Measurements from ENCODE around the gene SEC14L5.
"Not testable (repeated sequence)": the region's sequence is repeated elsewhere in the genome, so short reads cannot be mapped to it uniquely, and the experiment has no call there.

The SEC14L5 gene

DNA sequence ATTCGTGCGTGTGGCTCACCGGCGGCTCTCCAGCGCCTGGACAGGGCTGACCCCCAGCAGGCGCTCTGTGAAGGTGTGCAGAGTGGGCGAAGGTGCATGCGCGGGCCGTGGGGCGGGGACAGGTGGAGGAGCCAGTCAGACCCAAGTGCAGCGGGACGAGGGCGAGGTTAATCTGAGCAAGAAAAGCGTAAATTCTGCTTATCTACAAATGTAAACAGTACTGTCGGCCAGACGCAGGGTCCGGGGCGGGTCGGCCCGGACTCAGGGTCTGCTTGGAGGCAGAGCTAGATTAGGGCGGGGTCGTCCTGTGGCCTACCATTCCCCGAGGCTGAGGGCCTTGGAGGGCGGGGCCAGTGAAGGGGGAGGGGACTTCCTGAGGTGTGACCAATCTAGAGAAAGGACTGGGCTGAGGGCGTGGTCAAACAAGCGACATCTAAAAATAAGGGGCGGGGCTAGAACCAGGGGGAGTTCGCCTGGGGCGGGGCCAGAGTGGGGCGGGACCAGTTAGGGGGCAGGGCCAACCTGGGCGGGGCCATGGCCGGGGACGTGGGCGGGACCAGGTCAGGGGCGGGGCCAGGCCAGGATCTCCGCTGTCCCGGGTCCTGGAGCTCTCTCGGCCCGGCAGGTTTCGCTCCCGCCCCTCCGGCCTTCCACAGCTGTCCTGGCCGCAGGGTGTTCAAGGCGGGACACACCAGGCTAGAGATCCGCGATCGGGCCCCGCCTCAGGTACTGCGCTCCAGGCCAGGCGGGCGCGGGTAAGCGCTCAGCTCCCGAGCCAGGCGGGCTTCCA, at the start of gene SEC14L5:
Gene SEC14L5, plus strand, starts transcription at position 611 of the 790 bp plus-strand sequence. CDS start 994 bp downstream, outside the sequence.
- DNase-seq (ENCODE audit: low read depth): peak; percentile 97

DNA sequence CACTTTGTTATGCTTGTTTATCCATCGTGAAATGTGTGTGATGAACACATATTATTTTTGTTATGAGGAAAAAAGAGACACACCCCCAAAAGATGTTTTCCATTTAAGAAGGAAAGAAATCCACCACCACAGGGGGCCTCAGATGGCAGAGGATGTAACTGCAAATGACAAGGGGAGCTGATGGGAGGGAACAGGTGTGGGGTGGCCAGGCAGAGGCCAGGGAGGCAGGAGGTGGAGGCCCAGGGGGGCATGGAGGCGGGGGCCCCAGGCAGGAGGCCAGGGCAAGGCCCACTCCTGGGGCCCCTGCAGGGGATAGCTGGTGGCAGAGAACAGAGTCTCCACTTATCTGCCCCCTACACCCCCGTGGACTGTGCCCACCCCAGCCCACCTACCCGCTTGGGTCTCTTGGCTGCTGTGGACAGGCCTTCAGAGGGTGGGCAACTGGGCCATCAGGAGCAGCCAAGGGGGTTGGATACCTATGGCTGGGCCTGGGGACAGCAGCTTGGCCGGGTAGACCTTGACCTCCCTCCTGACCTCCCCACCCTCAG, 49.2 kb upstream of the SEC14L5 start:
- DNase-seq (ENCODE audit: low read depth): no peak

DNA sequence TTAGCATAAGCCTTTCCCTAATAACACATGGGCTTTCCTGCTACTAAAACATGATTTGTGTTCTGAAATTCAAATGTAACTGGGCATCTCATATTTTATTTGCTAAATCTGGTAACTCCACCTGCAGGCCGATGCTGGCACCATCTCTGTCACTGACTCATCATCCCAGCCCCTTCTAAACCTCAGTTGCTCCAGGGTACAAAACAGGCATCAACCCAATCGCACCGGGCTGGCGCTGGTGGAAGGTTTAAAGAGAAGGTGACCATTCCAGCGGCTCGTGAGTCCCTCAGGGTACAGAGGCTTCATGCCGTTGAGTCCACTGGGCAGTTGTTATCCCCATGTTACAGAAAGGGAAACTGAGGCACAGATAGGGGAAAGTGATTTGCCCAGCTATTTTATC, 48.3 kb upstream of the SEC14L5 start:
- peak; percentile 16 for DNase-seq (ENCODE audit: low read depth)

DNA sequence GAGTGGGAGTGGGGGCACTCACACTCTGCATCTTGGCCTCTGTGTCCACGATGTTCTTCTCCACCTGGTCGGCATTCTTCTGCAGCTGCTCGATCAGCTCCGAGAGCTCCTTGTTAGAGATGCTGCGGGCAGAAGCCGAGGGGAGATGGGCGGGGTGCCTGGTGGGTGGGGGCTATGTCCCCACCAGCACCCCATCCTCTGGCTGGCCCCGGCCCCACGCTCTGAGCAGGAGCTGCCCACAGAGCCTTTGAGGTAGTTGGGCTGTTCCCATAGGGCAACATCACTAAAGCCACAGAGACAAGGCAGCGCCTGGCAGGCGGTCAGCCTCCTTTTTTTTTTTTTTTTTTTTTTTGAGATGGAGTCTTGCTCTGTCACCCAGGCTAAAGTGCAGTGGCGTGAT, 47.3 kb upstream of the SEC14L5 start:
- no peak for DNase-seq (ENCODE audit: low read depth)

DNA sequence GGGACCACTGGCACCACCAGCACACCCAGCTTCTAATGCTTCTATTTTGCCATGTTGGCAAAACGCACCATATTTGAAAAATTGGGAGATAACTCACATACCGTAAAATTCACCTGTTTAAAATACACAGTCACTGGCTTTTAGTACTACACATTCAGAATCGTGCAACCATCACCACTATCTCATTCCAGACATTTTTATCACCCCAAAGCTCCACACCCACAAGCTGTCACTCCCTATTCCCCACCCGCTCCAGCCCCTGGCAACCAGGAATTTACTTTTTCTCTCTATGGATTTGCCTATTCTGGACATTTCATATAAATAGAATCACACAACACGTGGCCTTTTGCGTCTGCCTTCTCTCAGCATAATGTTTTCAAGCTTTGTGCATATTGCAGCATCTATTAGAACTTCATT, 46.2 kb upstream of the SEC14L5 start:
- no peak for DNase-seq (ENCODE audit: low read depth)

DNA sequence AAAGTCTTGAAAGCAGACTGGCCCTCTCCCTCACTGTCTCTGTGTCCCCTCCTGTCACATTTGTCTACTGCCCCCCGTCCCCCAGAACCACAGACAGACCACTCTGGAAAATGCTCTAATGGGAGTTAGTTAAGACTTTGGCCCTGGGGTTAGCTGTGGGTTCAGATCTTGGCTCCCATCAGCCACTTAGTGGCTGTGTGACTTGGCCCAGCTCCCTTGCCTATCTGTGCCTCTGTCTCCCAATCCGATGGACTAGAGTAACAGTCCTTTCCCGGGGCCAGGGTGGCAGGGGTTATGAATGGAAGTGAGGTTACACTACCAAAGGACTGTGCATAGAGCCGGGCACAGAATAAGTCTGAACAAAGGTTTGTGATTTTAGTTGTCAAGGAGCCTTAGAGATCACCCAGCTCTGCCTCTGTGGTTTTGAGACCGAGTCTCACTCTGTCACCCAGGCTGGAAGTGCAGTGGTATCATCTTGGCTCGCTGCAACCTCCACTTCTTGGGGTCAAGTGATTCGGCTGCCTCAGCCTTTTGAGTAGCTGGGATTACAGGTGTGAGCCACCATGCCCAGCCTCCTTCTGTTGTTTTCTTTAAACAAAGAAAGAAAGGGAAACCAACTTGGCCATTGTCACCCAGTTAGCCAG, 44.9 kb upstream of the SEC14L5 start:
- DNase-seq (ENCODE audit: low read depth): no peak

DNA sequence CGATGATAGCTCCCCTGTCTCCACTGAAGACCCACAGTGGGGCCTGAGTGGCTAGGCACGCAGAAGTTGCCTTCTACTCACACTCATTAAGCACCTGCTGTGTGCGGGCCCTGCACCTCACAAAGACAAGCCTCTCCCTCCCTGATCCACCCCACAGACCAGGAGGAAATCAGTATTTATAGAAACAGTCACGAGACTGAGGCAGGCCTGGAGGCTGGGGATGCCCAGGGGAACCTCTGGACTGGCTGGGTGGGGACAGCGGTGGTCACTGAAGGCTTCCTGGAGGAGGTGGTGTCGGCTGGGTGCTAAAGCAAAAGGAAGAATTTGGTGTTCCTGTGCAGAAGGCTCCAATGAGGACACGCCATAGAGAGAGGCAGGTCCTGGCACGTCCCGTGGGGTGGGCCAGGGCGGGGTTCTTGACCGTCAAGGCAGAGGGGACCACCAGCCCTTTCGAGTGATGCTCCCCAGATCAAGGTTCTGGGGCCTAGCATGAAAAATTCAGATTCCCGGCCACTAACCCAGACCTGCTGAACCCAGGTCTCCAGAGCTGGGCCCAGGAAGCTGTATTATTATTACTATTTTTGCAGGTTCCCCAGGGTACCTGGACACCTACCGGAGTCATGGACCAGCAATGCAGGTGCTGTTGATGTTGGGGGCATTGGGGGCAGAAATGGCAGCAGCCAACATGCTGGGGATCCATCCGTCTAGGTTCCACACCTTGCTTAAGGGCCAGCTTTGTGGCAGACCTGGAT, 44.2 kb upstream of the SEC14L5 start:
- DNase-seq (ENCODE audit: low read depth): no peak

DNA sequence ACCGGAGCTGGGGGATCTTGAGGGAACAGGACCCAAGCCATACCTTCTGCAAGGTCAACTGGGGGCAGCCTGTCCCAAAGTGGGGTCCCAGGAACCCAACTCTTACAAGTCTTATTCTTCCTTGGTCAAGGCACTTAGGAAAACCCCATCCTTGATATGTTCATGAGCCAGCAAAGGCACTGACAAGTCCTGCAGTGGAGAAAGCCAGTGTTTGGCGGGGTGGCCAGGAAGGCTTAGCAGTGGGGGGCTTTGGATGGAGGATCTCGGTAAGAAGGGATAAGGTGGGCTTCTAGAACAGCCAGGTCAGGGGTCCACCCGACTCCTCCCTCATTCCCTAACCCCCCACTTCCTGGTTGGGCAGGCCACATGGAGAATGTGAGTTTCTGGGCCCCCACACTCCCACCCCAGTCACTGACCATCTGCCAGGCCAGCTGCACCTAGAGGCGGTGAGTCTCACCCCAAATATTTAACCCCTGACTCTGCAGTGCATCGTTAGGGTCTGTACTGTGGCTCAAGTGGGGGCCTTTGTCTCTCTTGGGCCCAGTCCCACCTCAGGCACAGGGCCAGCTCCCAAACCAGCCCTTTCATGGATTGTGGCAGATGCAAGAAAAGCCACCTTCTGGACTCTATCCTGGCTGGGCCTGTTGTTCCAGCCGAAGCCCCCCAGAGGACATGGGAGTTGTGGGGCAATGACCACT, 43.5 kb upstream of the SEC14L5 start:
- no peak for DNase-seq (ENCODE audit: low read depth)

DNA sequence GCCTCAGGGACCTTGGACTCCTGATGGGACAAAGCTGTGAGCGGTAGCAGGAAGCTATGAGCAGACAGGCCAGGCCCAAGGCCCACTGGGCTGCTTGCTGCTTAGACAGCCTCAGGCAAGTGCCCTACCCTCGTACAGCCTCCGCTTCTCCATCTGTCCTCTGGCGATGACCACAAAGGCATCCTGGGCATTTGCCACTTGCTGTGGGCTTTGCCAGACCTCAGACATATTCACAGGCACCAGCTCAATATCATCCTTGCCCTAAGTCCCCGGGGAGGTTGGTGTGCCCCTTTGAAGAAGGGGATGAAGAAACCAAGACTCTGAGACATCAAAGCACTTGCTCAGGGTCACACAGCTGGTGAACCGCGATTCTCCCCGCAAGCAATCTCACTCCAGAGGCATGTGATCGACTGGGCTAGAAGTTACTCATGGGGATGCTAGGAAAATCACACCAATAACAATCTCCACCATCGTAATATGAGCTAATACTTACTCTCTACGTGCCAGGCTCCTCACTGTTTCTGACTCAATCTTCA, 42.8 kb upstream of the SEC14L5 start:
- DNase-seq (ENCODE audit: low read depth): peak; percentile 78

DNA sequence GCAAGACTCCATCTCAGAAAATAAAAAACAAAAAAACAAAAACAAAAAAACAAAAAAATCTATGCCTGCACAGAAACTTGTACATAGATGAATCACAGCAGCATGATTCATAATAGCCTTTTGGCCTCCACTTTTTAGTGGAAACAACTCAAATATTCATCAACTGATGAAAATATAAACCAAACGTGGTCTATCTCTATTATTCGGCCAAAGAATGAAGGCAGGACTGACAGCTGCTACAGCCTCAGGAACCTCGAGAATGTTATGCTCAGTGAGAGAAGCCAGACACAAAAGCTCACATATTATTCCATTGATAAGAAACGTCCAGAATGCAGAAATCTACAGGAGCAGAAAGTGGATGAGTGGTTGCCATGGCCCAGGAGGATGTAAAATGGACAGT, 41.0 kb upstream of the SEC14L5 start:
- DNase-seq (ENCODE audit: low read depth): peak; percentile 54

DNA sequence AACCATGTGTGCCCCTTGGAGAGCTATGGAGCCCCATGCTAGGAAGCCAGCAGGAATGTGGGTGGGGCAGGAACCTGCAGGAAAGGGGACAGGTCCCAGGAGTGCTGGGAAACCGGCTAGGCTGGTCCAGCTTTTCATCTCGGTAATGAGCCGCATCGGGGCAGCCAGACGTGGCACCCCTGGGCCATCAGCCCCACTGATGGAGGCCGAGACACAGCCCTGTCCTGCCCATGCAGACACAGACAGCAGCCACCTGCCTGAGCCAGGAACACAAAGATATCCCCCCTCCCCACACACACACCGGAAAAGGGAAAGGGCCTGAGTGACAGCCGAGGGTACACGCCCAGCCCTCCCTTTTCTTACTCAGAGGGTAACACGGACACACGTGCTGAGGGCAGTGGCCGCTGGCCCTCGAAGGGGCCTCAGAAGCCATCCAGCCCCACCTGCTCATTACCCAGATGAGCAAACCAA, 39.3 kb upstream of the SEC14L5 start:
- DNase-seq (ENCODE audit: low read depth): no peak

DNA sequence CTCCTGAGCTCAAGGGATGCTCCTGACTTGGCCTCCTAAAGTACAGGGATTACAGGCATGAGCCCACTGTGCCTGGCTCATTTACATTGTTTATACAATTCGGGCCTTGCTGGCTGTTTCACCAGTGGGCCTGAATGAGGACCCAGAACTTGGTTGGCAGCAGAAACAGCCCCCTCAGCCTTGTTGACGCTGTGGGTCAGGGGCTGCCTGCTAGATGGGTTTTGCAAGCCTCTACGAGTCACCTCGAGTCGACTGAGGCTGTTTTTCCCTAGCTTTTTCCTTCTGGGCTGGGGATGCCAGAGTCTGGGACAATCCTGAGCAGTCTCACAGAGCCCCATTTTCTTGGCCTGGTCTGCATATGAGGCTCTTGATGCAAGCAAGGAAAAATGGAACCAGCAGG, 37.3 kb upstream of the SEC14L5 start:
- no peak for DNase-seq (ENCODE audit: low read depth)

DNA sequence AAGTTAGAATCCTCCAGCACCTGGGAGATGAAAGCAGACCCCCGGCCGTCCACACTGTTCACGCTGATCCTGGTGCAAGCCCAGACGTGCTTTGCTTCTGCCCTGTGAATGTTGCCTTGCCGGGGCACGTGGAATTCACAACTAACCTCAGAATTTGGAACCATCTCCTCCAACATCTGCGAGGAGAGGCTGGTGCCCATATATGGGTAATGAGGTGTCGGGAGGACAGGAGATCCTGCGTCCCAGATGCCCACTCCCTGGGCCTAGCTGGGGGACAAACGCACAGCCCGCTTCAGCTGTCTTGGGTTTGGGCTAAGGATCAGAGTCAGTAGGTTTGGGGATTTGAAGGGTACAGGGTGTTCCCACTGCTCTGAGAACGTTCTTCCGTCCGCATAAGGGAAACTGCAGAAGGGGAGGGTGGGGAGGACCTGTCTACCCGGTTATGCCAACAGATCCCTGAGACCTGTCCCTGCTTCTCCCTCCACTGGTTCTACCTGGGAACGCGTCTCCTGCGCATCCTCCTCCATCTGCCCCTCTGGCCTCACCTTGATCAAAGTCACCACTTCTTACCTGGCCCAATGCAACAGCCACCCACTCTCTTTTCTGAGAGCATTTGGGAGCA, 35.3 kb upstream of the SEC14L5 start:
- no peak for DNase-seq (ENCODE audit: low read depth)

DNA sequence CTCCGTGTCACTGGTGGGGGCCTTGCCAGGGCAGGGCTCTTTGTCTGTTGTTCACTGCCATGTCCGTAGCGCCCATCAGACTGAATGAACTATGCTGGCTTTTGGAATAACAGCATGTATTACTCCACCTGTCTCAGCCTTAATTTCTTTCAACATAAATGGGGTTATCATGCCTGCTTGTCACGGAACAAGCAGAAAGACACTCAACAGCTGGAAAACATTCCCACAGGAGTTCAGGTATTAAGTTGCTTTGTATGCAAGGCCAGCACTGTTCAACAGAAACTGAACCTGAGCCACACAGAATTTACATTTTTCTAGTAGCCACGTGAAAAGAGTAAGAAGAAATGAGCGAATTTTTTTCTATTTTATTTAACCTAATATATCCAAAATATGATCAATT, 34.3 kb upstream of the SEC14L5 start:
- DNase-seq (ENCODE audit: low read depth): no peak

DNA sequence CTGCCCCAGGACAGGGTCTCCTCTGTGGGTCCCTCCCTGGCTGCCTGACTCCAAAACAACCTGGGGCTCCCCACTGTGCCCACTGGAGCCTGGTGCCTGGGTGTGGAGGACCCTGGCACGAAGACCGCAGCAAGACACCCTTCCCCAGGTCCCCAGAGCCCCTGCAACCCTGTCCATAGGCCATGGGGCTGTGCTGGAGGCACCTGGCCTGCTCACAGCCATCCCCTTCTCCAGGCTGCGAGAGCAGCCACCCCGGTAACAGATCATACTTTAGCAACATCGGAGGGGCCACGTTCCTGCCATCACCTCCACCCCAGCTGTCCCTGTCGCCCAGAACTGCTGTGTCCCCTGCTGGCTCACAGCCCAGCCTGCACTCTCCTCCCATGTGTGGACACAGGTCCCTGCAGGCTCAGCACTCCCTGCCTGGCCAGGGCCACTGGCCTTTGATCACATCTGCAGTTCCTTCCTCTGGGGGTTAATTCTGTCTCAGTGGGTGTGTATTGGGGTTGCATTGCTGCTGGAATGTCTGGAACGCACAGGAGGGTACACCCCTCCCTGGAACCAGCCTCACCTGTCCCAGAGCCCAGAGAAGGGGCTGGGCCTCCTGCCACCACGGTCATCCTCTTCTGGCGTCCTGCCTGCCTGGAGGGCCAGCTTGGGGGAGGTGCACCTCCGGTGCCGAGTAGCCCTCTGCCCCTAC, 33.4 kb upstream of the SEC14L5 start:
- DNase-seq (ENCODE audit: low read depth): no peak

DNA sequence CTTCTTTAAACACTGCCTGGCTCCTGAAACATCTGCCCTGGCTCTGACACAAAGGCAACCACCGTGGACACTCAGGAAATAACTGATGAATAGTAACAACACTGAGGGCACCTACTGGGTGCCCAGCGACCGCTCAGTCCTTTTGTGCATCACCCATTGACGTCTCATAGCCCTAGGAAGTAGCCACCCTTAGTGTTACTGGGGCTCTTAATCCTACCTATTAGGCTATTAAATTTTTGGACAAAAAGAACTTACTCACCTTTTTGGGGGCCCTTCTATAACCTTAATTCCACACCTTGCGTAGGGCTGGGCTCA, 32.9 kb upstream of the SEC14L5 start:
- DNase-seq (ENCODE audit: low read depth): no peak

DNA sequence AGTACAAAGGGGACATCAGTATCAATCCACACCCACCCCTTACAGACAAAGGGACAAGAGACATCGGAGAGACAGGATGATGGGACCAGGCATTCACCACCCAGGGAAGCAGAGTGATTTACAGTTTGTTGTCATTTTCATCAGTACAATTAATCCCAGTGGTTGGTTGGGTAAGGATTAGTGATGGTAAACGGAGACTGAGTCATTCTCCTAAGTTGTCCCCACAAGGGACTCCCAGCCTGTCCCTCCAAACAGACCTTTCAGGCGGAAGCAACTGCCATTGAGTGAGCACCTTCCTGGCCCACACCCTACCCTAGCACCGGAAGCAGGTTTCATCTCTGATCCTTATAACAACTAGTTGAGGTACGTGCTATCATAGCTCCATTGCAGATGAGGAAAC, 32.3 kb upstream of the SEC14L5 start:
- no peak for DNase-seq (ENCODE audit: low read depth)

DNA sequence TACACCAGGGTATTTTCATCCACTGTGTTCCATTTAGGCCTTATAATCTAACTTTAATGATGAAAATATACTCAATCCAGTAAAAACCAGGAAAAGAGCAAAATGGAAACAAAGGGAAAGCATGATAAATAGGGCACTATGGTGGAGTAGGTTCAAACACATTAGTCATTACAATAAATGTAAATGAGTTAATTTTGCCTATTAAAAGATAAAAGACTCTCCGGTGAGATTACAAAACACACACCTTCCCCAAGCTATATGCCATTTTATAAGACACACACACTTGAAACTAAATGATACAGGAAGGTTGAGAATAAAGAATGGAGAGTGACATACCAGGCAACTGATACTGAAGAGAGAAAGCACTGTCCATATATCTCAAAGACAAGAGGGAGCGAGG, 31.2 kb upstream of the SEC14L5 start:
- no peak for DNase-seq (ENCODE audit: low read depth)

DNA sequence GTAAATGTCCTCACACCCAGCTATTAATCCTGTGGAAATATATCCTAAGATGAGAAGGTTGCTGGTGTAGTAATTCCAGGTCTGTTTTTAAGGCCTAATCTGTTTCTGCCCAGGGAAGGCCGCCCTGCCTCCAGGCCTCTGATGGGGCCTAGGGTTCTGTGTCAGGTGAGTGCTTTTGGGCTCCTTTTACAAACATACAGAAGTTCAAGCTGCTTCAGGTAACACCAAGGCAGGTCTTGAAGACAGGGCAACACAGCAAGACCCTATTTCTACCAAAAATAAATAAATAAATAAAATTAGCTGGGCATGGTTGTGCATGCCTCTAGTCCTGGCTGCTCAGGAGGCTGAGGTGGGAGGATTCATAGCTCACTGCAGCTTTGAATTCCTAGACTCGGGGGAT, 30.5 kb upstream of the SEC14L5 start:
- DNase-seq (ENCODE audit: low read depth): no peak

DNA sequence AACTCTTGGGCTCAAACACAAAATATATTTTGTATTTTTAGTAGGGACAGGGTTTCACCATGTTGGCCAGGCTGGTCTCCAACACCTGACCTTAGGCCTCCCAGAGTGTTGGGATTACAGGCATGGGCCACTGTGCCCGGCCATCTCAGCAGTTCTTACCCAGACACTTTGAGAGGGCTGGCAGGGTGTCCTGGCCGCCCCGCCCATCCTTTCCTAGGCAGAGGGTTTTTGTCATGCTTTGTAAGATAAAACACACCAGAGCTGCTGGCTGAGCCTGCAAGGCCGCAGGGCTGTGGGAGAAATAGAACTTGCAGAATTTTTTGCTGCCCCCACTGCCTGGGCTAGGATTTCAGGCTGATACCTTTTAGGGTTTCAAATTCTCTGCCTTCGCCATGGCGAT, 29.9 kb upstream of the SEC14L5 start:
- no peak for DNase-seq (ENCODE audit: low read depth)

DNA sequence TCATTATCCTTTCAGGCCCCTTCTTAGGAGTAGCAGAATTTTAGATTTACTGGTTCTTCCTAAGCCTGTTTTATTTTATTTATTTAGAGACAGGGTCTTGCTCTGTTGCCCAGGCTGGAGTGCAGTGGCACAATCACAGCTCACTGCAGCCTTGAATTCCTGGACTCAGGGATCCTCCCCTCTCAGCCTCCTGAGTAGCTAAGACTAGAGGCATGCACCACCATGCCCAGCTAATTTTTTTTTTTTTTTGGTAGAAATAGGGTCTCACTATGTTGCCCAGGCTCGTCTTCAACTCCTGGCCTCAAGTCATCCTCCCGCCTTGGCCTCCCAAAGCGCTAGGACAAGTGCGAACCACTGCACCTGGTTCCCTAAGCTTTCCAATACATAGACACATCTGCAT, 28.5 kb upstream of the SEC14L5 start:
- not testable (repeated sequence) for DNase-seq (ENCODE audit: low read depth)
